ENCODE data around the gene LRRC14B. TPM values are rescaled to one million over a fixed set of nuclear protein-coding genes. Genes with fewer than 3 reads are reported as not detected.

LRRC14B gene
- total and polyA plus RNA-seq, 3 donors from 2014 or later: 0.33 to 0.94 (median 0.93) TPM

DNA sequence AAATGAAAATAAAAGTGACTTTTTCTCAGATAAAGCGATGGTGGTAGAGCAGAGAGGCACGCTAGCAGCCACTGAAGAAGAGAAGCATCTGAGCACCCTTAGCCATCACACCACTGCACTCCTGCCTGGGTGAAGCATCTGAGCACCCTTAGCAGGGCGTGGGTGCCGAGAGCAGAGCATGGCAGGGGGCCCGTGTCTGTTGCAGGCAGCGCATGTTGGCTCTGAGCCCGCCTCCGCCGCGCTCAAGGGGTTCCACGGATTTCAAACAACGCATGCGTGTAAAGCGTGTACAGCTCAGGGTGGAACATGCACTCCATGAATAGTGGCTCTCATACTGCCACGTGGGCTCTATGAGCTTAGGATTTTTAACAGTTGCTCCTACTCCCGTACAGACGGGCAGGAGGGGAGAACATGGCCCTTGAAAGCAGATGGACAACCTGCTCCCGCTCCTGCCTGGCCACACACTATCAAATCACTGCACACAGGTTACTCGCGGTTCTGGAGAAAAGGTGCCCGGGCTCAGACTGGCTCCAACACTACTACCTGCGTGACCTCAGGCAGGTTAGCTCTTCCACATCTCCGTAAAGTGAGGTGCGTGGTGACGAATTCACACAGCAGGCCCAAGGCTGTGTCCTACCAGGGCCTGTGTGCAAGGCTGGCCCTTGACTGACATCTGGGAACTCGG, 12.1 kb downstream of the LRRC14B start:
- H3K27ac ChIP-seq: no peak overlapping the region
- intact Hi-C loops (cut with DNase I; ENCODE audit: low total_unique reads): no loop called here
- WGBS, 2 donors: 92 to 96% methylated on average over 23 to 26 of the region's 26 CpGs

GRCh38 chr5:204001-204400, 12.7 kb downstream of the LRRC14B start:
- no peak overlapping the region for H3K27ac ChIP-seq
- DNase-seq: no peak
- TF ChIP-seq, protein P1, sequence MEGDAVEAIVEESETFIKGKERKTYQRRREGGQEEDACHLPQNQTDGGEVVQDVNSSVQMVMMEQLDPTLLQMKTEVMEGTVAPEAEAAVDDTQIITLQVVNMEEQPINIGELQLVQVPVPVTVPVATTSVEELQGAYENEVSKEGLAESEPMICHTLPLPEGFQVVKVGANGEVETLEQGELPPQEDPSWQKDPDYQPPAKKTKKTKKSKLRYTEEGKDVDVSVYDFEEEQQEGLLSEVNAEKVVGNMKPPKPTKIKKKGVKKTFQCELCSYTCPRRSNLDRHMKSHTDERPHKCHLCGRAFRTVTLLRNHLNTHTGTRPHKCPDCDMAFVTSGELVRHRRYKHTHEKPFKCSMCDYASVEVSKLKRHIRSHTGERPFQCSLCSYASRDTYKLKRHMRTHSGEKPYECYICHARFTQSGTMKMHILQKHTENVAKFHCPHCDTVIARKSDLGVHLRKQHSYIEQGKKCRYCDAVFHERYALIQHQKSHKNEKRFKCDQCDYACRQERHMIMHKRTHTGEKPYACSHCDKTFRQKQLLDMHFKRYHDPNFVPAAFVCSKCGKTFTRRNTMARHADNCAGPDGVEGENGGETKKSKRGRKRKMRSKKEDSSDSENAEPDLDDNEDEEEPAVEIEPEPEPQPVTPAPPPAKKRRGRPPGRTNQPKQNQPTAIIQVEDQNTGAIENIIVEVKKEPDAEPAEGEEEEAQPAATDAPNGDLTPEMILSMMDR (IDR thresholded peaks at IDR 0.05): no peak
- TF ChIP-seq POLR2A (IDR thresholded peaks at IDR 0.05): no peak
- H3K4me3 ChIP-seq: no peak overlapping the region
- WGBS, 2 donors: 92 to 100% methylated on average over 5 to 6 of the region's 6 CpGs
- peaks cover 11% of the 10 kb centered on the region for H3K4me1 ChIP-seq
- H3K36me3 ChIP-seq (ENCODE audit: low read depth, missing control alignments): no peaks in the 10 kb centered on the region
- H3K9me3 ChIP-seq: no peaks in the 10 kb centered on the region
- H3K27me3 ChIP-seq: no peaks in the 10 kb centered on the region
- intact Hi-C loops (cut with DNase I; ENCODE audit: low total_unique reads): no loop called here

More for the DNA sequence above, 12.1 kb downstream of the LRRC14B start:
- peaks cover 11% of the 10 kb centered on the region for H3K4me1 ChIP-seq
- H3K36me3 ChIP-seq (ENCODE audit: low read depth, missing control alignments): no peaks in the 10 kb centered on the region
- TF ChIP-seq POLR2A (IDR thresholded peaks at IDR 0.05): no peak
- TF ChIP-seq, protein P1 (IDR thresholded peaks at IDR 0.05): no peak
- H3K9me3 ChIP-seq: no peaks in the 10 kb centered on the region
- no peak for DNase-seq
- no peak overlapping the region for H3K4me3 ChIP-seq
- no peaks in the 10 kb centered on the region for H3K27me3 ChIP-seq

DNA sequence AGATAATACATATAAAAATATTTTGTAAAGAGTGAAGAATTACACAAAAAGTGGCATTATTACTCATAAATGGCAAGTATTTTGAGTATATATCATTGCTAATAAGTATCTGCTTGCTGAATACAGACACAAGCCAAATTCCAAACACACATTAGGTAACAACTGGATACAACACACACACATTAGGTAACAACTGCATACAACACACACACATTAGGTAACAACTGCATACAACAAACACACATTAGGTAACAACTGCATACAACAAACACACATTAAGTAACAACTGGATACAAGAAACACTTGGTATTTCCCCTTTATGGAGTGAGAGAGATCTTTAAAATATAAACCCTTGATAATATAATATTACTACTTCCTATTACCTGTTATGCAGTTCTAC, 13.2 kb downstream of the LRRC14B start:
- Histone ChIP-seq H3K4me3 (no peak overlapping the region), H3K4me1 (peaks cover 11% of the 10 kb centered on the region), H3K36me3 (ENCODE audit: low read depth, missing control alignments) (no peaks in the 10 kb centered on the region), H3K27ac (no peak overlapping the region), H3K27me3 (no peaks in the 10 kb centered on the region), H3K9me3 (no peaks in the 10 kb centered on the region)
- intact Hi-C loops (cut with DNase I; ENCODE audit: low total_unique reads): no loop called here
- no peak for TF ChIP-seq POLR2A (IDR thresholded peaks at IDR 0.05)
- TF ChIP-seq, protein P1 (IDR thresholded peaks at IDR 0.05): no peak
- DNase-seq: no peak

DNA sequence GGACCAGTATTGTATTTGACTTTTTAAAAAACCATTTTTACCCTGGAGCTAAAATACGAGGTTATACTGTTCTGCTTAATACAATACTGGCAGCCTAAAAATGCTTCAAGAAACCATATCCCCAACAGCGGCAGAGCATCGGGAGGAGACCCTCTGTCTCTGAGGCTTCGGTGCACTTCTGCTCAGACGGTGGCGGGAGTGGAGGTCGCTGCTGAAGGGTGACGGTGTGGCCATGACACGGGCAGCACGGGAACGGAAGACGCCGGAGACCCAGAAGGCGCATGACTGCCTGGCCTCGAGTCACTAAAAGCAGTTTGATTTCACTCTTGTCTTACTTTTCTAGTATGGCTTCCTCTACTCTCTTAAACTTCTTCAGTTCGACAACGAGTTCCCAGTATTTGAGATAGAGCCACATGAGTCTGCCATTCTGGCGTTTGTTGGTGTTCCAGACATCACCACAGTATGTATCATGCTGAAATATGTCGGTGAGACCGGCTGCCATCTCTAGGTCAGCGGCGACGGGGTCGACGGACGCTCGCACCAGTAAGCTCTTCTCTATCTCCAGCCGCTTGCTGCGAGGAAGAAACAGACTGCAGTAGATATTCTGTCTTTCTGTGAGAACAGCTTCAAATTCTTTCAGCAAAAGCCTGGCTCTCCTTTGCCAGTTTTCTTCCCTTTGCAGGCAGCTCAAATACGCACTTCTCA, 13.8 kb downstream of the LRRC14B start:
- TF ChIP-seq POLR2A (IDR thresholded peaks at IDR 0.05): no peak
- H3K27me3 ChIP-seq: no peaks in the 10 kb centered on the region
- WGBS, 2 donors: 96 to 98% methylated on average over 30 of the region's 30 CpGs
- peaks cover 11% of the 10 kb centered on the region for H3K4me1 ChIP-seq
- intact Hi-C loops (cut with DNase I; ENCODE audit: low total_unique reads): no loop called here
- no peaks in the 10 kb centered on the region for H3K36me3 ChIP-seq (ENCODE audit: low read depth, missing control alignments)
- H3K9me3 ChIP-seq: no peaks in the 10 kb centered on the region
- no peak overlapping the region for H3K27ac ChIP-seq
- DNase-seq: no peak
- H3K4me3 ChIP-seq: no peak overlapping the region

DNA sequence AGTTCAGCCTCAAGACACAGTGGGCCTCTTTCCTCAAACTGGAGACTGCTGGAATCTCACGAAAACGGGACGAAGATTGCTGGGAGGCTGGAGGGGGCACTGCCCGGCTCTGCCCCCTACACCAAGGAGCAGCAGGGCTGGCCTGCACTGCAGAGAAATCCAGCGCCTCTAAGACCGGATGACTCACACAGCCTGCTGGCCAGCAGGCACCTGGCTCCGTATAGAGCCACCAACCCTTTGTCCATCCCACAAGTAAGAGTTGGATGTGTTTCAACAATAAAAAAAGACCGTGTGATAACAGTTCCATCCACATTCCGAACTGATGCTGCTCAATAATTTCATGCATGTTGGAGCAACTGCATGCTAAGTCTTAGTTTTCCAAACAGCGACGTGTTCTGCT, 15.1 kb downstream of the LRRC14B start:
- Histone ChIP-seq H3K27ac (no peak overlapping the region), H3K9me3 (no peaks in the 10 kb centered on the region), H3K27me3 (no peaks in the 10 kb centered on the region), H3K4me1 (peaks cover 11% of the 10 kb centered on the region), H3K4me3 (no peak overlapping the region), H3K36me3 (ENCODE audit: low read depth, missing control alignments) (no peaks in the 10 kb centered on the region)
- intact Hi-C loops (cut with DNase I; ENCODE audit: low total_unique reads): no loop called here
- no peak for DNase-seq
- TF ChIP-seq, protein P1 (IDR thresholded peaks at IDR 0.05): no peak
- TF ChIP-seq POLR2A (IDR thresholded peaks at IDR 0.05): no peak
- 65 to 70% methylated on average over 10 to 11 of the region's 11 CpGs for WGBS, 2 donors

All from testis (tissue), 3 donors.